Measurements from ENCODE around the gene HIPK3.
"Not testable (repeated sequence)": the region's sequence is repeated elsewhere in the genome, so short reads cannot be mapped to it uniquely, and the experiment has no call there.

HIPK3 gene

DNA sequence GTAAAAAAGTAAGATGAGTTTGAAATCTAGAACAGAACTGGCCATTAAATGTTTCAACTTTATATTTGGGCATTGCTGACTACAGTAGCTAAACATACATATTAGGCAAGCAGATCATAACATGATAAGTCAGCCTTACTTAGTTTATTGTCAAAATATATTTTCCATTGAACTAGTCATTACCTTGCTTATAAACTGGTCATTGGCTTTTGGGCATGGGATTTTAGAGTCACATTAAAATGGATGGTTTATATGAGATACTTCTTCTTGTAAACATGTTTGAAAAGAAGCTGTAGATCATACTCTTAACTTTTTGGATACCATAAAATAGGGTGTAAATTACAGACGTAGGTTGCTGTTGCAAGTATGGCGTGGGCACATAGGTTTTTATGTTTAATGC, 2.7 kb downstream of the HIPK3 start:
- ATAC-seq: no peak
- DNase-seq: no peak

DNA sequence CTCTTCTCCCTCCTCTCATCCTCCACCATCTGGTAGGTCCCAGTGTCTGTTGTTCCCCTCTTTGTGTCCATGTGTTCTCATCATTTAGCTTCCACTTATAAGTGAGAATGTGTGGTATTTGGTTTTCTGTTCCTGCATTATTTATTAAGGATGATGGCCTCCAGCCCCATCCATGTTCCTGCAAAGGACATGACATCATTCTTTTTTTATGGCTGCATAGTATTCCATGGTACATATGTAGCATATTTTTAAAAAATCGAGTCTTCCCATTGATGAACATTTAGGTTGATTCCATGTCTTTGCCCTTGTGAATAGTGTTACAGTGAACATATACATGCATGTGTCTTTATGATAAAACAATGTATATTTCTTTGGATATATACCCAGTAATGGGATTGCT, 4.2 kb downstream of the HIPK3 start:
- DNase-seq, ATAC-seq: not testable (repeated sequence)

DNA sequence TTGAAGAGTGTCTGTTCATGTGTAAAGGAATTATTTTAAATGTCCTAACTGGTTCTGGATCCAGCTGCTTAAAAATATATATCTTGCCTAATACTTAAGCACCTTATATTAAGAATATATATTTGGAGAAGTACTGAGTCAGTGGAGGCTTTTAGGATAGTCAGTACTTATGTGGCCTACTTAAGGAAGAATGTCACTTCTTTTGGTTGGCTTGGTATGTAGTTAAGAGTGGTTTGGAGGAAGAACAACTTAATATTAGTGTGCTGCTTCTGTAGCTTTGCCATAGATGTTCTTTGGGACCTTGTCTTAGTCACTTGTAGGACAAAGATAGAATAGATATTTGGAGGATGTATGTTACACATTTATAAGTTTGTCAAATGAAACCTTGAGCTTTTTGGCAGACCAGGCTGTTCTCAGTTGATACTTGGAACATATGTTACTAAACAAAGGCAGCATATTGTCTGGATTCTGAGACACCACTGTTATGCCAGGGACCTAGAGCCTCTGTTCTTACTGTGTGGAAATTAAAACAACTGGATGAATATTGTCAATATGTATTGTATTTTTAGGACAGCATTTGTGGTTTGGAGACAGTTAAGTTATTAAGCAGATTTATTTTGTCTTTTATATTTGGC, 4.9 kb downstream of the HIPK3 start:
- DNase-seq: no peak

DNA sequence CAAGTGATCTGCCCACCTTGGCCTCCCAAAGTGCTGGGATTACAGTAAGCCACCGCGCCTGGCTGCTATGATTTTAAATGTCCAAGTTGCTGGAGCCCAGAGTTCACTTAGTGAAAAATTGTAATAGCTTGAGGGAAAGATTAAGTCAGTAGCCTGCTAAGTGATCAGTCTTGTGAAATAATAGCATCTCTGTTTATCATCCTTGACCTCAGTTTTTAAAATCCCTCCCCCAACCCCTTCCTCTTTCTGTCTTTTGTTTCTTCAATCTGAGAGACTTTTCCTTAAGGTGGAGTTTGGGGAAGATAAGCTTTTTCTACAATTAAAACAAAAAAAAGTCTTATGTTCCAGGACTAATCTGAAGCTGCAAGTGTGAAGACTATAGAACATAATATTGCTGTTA, 6.4 kb downstream of the HIPK3 start:
- no peak for ATAC-seq
- no peak for DNase-seq

More for the DNA sequence above, 4.9 kb downstream of the HIPK3 start:
- no peak for ATAC-seq

DNA sequence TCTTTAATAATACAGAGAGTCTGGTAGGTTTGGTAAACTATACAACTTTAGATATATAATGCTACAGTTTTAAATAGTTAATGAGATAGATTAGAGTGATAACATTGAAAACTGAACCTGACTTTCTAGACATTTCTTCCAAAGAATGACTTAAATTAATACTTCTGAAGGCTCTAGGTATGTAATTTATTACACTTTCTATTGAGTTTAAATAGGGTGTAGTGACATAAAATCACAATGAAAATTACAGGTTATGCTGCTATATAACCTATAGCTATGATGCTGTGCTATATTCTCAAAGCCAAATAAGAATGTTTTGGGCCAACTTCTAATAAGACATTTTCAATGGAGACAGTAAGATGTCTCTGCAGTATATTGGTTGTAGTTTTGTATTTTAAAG, 7.7 kb downstream of the HIPK3 start:
- ATAC-seq: no peak
- DNase-seq: no peak

DNA sequence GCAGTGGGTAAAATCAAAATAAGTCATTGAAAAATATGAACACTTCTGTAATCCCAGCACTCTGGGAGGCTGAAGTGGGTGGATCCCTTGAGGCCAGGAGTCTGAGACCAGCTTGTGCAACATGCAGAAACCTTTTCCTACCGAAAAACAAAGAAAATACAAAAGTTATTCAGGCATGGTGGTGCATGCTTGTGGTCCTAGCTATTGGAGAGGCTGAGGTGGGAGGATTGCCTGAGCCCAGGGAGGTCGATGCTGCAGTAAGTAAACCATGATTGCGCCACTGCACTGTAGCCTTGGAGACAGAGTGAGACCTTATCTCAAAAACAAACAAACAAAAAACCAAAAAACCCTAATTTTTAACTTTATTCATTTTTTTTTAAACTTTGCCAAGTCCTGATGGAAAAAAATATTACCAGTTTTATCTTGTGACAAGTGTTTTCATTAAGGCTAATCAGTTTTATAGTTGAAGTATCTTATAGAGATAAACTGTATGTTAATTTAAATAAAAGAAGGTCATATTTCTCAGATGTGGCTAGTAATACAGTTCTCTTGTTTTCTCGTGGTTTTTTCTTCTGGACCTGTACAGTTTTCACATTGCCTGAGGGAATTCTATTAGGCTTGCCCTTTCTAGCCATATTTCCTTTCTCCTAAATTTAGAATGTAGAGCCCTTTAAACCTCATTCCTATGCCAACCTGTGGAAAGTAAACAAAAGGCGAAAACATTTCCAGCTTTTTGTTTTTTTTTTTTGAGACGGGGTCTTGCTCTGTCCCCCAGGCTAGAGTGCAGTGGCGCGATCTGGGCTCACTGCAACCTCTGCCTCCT, 9.4 kb downstream of the HIPK3 start:
- DNase-seq: no peak
- no peak for ATAC-seq

DNA sequence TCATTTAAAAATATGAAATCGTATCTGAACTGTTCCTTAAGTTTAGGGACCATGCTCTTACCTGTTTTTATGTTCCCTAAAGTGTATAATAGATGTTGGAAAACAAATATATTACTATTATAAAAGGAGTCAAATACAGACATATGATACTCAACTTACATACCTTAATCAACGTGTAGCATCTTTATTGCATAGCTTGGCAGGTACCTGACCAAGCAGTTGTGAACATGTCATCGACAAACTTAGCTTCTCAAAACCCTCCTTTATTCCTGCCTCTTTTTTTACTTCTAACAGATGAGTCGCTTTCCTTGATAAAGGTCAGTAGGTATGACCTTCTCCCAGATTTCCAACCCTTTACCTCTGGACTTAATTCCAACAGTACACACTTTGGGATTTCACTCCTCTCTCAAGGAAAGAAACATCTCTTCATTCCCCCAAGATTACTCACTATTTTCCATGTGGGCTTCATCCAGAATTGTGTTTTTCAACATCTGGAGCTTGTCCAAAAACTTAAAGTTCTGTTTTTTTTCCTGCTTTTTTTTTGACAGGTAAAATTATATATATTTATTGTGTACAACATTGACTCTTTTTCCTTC, 11.9 kb downstream of the HIPK3 start:
- ATAC-seq (no peak), DNase-seq (no peak)

DNA sequence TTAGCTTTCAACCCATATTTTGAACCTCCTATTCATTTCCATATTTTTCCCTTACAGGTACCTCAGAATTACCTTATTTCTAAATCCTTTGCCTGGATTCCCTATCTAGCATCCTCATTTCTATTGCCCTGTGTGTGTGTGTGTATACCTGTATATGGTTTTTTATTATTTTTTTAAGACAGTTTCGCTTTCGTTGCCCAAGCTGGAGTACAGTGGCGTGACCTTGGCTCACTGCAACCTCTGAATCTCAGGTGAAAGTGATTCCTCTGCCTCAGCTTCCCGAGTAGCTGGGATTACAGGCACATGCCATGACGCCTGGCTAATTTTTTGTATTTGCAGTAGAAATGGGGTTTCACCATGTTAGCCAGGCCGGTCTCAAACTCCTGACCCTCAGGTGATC, 12.6 kb downstream of the HIPK3 start:
- DNase-seq: no peak

DNA sequence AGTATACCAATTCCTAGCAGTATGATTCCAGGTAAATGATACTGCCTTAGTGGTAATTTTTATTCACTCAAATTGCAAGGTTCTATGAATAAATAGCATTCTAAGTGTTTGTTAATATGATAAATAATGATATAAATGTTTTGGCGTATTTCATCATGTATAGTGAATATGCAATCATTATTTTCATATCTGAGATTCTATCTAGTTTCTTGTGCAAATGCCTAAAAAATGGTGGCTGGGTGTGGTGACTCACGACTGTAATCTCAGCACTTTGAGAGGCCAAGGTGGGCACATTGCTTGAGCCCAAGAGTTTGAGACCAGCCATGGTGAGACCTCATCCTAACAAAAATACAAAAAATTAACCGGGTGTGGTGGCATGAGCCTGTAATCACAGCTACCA, 13.9 kb downstream of the HIPK3 start:
- DNase-seq (no peak), ATAC-seq (no peak)

More for the DNA sequence above, 12.6 kb downstream of the HIPK3 start:
- ATAC-seq: no peak

DNA sequence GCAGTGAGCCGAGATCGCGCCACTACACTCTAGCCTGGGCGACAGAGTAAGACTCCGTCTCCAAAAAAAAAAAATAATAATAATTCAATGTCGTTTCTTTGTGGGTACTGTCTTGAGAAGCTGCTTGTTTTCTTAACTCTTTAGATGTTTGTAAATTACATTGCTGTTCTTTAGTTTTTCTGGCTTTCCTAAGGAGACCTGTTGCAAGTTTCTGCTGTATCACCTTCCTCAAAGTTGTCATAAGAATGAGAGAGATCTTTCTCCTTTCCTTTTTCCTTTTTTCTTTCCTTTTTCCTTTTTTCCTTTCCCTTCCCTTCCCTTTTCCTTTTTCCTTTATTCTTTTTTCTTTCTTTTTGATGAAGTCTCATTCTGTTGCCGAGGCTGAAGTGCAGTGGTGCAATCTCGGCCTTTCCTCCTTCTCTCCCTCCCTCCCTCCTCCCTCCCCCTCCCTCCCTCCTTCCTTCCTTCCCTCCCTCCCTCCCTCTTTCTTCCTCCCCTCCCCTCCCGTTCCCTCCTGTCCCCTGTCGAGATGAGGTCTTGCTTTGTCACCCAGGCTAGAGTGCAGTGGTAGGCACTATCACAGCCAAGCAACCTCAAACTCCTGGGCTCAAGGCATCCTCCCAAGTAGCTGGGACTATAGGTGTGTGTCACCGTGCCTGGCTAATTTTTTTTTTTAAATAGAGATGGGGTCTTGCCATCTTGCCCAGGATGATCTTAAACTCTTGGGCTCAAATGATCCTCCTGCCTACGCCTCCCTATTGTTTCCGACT, 15.3 kb downstream of the HIPK3 start:
- DNase-seq (no peak), ATAC-seq (no peak)

GRCh38 chr11:33273656-33274055, 16.5 kb downstream of the HIPK3 start:
- no peak for ATAC-seq
- no peak for DNase-seq

- DNase-seq (no peak), ATAC-seq (no peak)
Observed at GRCh38 chr11:33280411-33280810, 23.2 kb downstream of the HIPK3 start.

DNA sequence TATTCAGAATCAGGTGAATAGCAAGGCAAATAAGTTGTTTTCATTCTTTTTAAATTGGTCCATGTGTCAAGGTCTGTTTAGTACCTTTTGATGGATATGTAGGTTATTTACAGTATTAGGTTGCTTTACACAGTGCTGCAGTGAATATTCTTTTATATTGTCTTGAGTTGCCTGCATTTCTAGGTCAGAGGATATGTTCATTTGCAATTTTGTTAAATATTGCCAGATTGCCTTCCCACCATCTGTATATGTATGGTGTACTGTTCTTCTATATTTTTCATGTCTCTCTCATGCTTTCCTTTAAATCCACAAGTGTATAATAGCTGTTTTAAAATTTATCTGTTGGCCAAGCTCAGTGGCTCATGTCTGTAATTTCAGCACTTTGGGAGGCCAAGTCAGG, 24.6 kb downstream of the HIPK3 start:
- DNase-seq: no peak
- no peak for ATAC-seq

DNA sequence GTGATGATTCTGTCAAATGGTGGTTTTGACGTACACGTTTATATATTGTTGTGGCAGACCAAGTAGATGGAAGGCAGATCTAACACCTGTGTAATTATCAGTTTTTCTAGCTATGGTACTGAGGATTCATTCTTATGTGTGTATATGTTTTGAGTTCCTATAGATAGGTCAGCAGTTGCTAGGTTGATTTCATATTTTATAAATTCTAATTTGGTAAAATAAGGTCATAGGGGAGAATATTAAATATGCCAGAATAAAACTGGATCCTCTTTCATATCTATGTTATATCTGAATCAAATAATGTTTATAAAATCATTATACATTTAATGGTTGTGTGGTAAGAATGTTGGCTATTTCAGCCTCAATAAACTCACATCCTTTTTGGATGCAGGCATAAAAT, 27.6 kb downstream of the HIPK3 start:
- no peak for DNase-seq

GRCh38 chr11:33290319-33290718, 33.1 kb downstream of the HIPK3 start:
- DNase-seq: no peak
- no peak for ATAC-seq

More for the DNA sequence above, 27.6 kb downstream of the HIPK3 start:
- ATAC-seq: no peak

DNA sequence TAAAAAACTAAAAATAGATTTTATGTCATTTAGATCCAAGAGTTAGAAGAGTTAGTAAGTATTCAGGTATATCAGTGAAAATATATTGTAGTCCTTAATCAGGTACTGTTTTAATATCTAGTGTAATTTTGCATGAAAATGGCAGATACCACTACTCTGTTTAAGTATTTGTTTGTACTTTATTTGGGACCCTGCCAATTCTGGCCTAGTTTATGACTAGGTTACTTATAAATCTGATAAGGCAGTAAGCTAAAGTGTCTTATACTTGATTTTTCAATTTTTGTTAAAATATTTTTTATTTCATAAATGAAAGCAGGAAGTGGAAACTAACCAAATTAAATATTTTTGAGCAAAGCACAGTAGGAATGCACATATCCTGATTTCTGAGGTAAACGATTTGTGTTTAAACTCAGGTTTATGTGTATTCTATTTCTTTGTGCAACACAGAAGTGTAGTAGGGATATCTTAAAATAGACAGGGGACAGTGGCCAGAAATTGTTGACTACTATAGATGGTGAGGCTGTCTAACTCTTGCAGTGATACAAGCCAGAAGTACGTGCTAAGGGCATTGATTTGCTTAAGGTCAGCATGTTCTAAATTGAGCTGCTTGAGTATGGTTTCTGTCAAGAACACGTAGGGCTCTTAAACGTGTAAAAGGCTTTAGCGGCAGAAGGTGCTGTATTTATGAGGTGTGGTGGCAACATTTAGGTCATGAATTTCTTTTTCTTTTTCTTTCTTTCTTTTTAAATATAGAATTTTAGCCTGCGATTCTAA, 34.0 kb downstream of the HIPK3 start:
- ATAC-seq (no peak), DNase-seq (no peak)

DNA sequence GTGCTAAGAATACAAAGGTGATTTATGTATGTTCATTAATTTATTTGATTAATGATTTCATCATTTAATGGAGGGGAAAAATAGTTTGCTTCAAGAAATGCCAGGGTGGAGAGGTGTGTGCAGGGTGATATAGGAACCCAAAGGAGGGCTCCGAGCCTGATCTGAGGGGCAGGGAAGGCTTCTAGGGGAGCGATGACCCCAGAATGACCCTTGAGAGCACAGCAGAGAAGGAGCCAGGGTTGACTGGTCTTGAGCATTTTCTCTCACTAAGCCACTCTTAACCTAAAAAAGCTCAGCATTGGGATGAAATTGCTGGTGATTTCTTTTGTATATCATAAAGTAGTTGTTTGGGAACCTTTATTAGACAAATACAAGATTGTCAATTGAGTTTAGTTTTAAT, 35.1 kb downstream of the HIPK3 start:
- no peak for DNase-seq
- no peak for ATAC-seq

DNA sequence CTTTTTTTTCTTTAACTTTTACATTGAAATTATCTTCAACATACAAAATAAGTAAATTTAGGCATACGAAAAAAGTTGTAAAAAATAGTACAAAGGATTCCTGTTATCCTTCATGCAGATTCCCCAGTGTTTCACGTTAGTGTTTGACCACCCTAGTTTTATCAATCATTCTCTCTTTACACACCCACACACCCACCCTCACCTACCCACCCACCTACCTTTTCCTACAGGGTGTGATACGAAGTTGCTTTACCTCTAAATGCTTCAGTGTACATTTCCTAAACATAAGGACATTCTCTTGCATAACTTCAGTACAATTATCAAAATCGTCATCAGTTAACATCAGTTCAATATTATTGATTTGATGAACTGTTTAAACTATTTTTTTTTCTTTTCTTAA, 37.0 kb downstream of the HIPK3 start:
- no peak for ATAC-seq

GRCh38 chr11:33294797-33295196, 37.6 kb downstream of the HIPK3 start:
- DNase-seq (no peak), ATAC-seq (no peak)

More for the DNA sequence above, 37.0 kb downstream of the HIPK3 start:
- no peak for DNase-seq

DNA sequence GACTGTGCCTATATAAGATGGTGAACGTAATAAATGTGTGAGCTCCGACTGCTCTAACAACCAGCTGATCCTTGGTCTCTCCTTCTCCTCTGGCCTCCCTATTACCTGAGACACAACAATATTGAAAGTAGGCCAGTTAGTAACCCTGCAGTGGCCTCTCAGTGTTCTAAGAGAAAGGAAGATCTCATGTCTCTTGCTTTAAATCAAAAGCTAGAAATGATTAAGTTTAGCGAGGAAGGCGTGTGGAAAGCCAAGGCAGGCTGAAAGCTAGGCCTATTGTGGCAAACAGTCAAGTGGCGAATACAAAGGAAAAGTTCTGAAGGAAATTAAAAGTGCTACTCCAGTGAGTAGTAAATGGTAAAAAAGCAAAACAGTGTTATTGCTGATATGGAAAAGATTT, 39.5 kb downstream of the HIPK3 start:
- ATAC-seq: no peak

GRCh38 chr11:33303541-33303940, 46.4 kb downstream of the HIPK3 start:
- ATAC-seq (no peak), DNase-seq (no peak)

More for the DNA sequence above, 39.5 kb downstream of the HIPK3 start:
- DNase-seq: no peak

DNA sequence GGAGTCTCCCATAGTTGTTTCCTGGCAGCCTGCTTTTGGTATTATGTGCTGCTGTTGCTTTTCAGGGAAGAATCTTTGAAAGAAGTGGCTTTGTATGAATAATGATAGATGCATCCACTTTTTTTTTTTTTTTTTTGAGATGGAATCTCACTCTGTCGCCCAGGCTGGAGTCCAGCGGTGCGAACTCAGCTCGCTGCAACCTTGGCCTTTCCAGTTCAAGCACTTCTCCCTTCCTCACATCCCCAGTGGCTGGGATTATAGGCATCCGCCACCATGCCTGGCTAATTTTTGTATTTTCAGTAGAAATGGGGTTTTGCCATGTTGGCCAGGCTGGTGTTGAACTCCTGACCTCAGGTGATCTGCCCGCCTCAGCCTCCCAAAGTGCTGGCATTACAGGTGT, 49.6 kb downstream of the HIPK3 start:
- DNase-seq, ATAC-seq: not testable (repeated sequence)
